Measurements from ENCODE around the gene FAM3D. TPM values are rescaled to one million over a fixed set of nuclear protein-coding genes. Genes with fewer than 3 reads are reported as not detected.
"Not testable (repeated sequence)": the region's sequence is repeated elsewhere in the genome, so short reads cannot be mapped to it uniquely, and the experiment has no call there.

Gene FAM3D
- total RNA-seq, 4 donors from 2014 or later, result not detected

GRCh38 chr3:58707390-58707930 is 40.9 kb upstream of the FAM3D start:
- no peaks in the 10 kb centered on the region for H3K36me3 ChIP-seq
- no peak overlapping the region for H3K4me3 ChIP-seq
- no peaks in the 10 kb centered on the region for H3K27me3 ChIP-seq
- TF ChIP-seq EP300 (IDR thresholded peaks at IDR 0.05) (no peak), POLR2A (IDR thresholded peaks at IDR 0.05) (no peak), CTCF (IDR thresholded peaks at IDR 0.05) (no peak)
- no peaks in the 10 kb centered on the region for H3K9me3 ChIP-seq
- no peak overlapping the region for H3K27ac ChIP-seq
- DNase-seq (ENCODE audit: low spot score in 2 of 2), result no peak
- WGBS, 2 donors, result 75 to 84% methylated on average over 3 of the region's 3 CpGs
- H3K4me1 ChIP-seq, result no peaks in the 10 kb centered on the region

- Histone ChIP-seq H3K27ac (no peak overlapping the region), H3K36me3 (no peaks in the 10 kb centered on the region), H3K4me3 (no peak overlapping the region), H3K27me3 (no peaks in the 10 kb centered on the region), H3K4me1 (no peaks in the 10 kb centered on the region), H3K9me3 (no peaks in the 10 kb centered on the region)
- WGBS, 2 donors, result 82 to 83% methylated on average over 2 of the region's 2 CpGs
- TF ChIP-seq EP300 (IDR thresholded peaks at IDR 0.05), result no peak
- no peak for TF ChIP-seq CTCF (IDR thresholded peaks at IDR 0.05)
- no peak for TF ChIP-seq POLR2A (IDR thresholded peaks at IDR 0.05)
- no peak for DNase-seq (ENCODE audit: low spot score in 2 of 2)
Observed at GRCh38 chr3:58706395-58707167, 40.0 kb upstream of the FAM3D start.

GRCh38 chr3:58704745-58705144 is 38.2 kb upstream of the FAM3D start:
- DNase-seq (ENCODE audit: low spot score in 2 of 2), result no peak
- H3K4me1 ChIP-seq, result no peaks in the 10 kb centered on the region
- H3K9me3 ChIP-seq, result no peaks in the 10 kb centered on the region
- no peak for TF ChIP-seq POLR2A (IDR thresholded peaks at IDR 0.05)
- TF ChIP-seq CTCF (IDR thresholded peaks at IDR 0.05), result no peak
- TF ChIP-seq EP300 (IDR thresholded peaks at IDR 0.05), result no peak
- 43 to 46% methylated on average over 2 of the region's 2 CpGs for WGBS, 2 donors
- H3K36me3 ChIP-seq, result no peaks in the 10 kb centered on the region
- no peak overlapping the region for H3K27ac ChIP-seq
- H3K27me3 ChIP-seq, result no peaks in the 10 kb centered on the region
- no peak overlapping the region for H3K4me3 ChIP-seq

GRCh38 chr3:58704304-58704703 is 37.7 kb upstream of the FAM3D start:
- 84 to 90% methylated on average over 2 of the region's 2 CpGs for WGBS, 2 donors

GRCh38 chr3:58698246-58698645 is 31.7 kb upstream of the FAM3D start:
- TF ChIP-seq CTCF (IDR thresholded peaks at IDR 0.05) (no peak), EP300 (IDR thresholded peaks at IDR 0.05) (no peak), POLR2A (IDR thresholded peaks at IDR 0.05) (no peak)
- Histone ChIP-seq H3K4me1 (no peaks in the 10 kb centered on the region), H3K36me3 (no peaks in the 10 kb centered on the region), H3K27ac (no peak overlapping the region), H3K4me3 (no peak overlapping the region), H3K27me3 (no peaks in the 10 kb centered on the region), H3K9me3 (no peaks in the 10 kb centered on the region)
- no peak for DNase-seq (ENCODE audit: low spot score in 2 of 2)

More at GRCh38 chr3:58704304-58704703, 37.7 kb upstream of the FAM3D start:
- H3K27me3 ChIP-seq; H3K9me3 ChIP-seq; H3K4me1 ChIP-seq; DNase-seq (ENCODE audit: low spot score in 2 of 2); H3K4me3 ChIP-seq; H3K36me3 ChIP-seq; H3K27ac ChIP-seq: not testable (repeated sequence)

Data from tibial nerve (tissue), 4 donors.